NCI-H524 treated with DMSO at 0.1 percent for 48 hours (cell line): Measurements from ENCODE around the gene SF3A2.
"Not testable (repeated sequence)": the region's sequence is repeated elsewhere in the genome, so short reads cannot be mapped to it uniquely, and the experiment has no call there.

Experiments used
- DNase-seq: peaks from one replicate; lab custom pipeline; 2025; lab: John Stamatoyannopoulos, UW

The SF3A2 gene

GRCh38 chr19:2236314-2237050 is at the start of gene SF3A2, which contains the start of gene PLEKHJ1:
Gene SF3A2, plus strand, starts transcription at chr19:2236824. Its CDS starts 6,595 bp downstream, at chr19:2243419.
Gene PLEKHJ1, minus strand, starts transcription at chr19:2236329. Its CDS starts 81 bp downstream, at chr19:2236248.
- DNase-seq, result peak; percentile 84

- DNase-seq, result no peak
Measured at GRCh38 chr19:2187159-2187558, 49.5 kb upstream of the SF3A2 start.

GRCh38 chr19:2188708-2189385 is 47.8 kb upstream of the SF3A2 start:
- DNase-seq, result no peak

GRCh38 chr19:2189880-2190279 is 46.7 kb upstream of the SF3A2 start:
- no peak for DNase-seq

GRCh38 chr19:2190848-2191455 is 45.7 kb upstream of the SF3A2 start:
- no peak for DNase-seq

GRCh38 chr19:2191456-2192310 is 44.9 kb upstream of the SF3A2 start:
- no peak for DNase-seq

- no peak for DNase-seq
Measured at GRCh38 chr19:2192862-2193261, 43.8 kb upstream of the SF3A2 start.

- DNase-seq, result no peak
Measured at GRCh38 chr19:2193807-2194206, 42.8 kb upstream of the SF3A2 start.

- DNase-seq, result no peak
Measured at GRCh38 chr19:2194513-2195078, 42.0 kb upstream of the SF3A2 start.

GRCh38 chr19:2195361-2195760 is 41.3 kb upstream of the SF3A2 start:
- no peak for DNase-seq

GRCh38 chr19:2195914-2196313 is 40.7 kb upstream of the SF3A2 start:
- no peak for DNase-seq

GRCh38 chr19:2197270-2197669 is 39.4 kb upstream of the SF3A2 start:
- DNase-seq, result no peak

- no peak for DNase-seq
Measured at GRCh38 chr19:2198317-2198716, 38.3 kb upstream of the SF3A2 start.

GRCh38 chr19:2199215-2199614 is 37.4 kb upstream of the SF3A2 start:
- DNase-seq, result no peak

- DNase-seq, result no peak
Measured at GRCh38 chr19:2199861-2200623, 36.6 kb upstream of the SF3A2 start.

- not testable (repeated sequence) for DNase-seq
Measured at GRCh38 chr19:2200624-2201294, 35.9 kb upstream of the SF3A2 start.

- no peak for DNase-seq
Measured at GRCh38 chr19:2201473-2202148, 35.0 kb upstream of the SF3A2 start.

GRCh38 chr19:2202366-2202765 is 34.3 kb upstream of the SF3A2 start:
- no peak for DNase-seq

GRCh38 chr19:2207008-2207407 is 29.6 kb upstream of the SF3A2 start:
- DNase-seq, result no peak
